PC-3 (cell line): ENCODE results near the gene CMTM1.

ENCODE experiments used
- CTCF ChIP-seq: fragments of 300-600 bp; sonication (generic); conservative IDR thresholded peaks from 2 replicates; pipeline ENCODE4 v1.5.1; 2017; ENCODE audit warnings: antibody characterized with exemption, low read depth, mild to moderate bottlenecking, low read length
- EZH2 ChIP-seq: fragments of 300-600 bp; sonication (generic); IDR thresholded peaks from one replicate; pipeline ENCODE4 v1.6.1; 2017; ENCODE audit warnings: antibody characterized with exemption, mild to moderate bottlenecking, low read length; ENCODE audit not compliant: unreplicated experiment

- TF ChIP-seq CTCF (no peak), EZH2 (no peak)
These were observed 31.9 kb upstream of the CMTM1 start for GRCh38 chr16:66534376-66534799.
